Astrocyte (in vitro differentiated cells and primary cell): ENCODE measurements around the gene PGD. TPM values are rescaled to one million over a fixed set of nuclear protein-coding genes. Genes with fewer than 3 reads are reported as not detected.

Experiments used
- DNase-seq: peaks from one replicate; pipeline ENCODE4 v3.0.0-alpha.2; 2010; ENCODE audit warnings: low read depth
- FAIRE-seq: peaks from 2 replicates; lab custom pipeline; 2011; peaks lifted over from hg19 to GRCh38; lab: Jason Lieb, UNC
- H2AFZ ChIP-seq: 2 replicates; pipeline ENCODE4 v1.6.0; 2012; ENCODE audit warnings: low read depth, low read length, inconsistent platforms
- H3K27ac ChIP-seq: 2 replicates; pipeline ENCODE4 v1.5.1; 2011; ENCODE audit warnings: low read depth, low read length, inconsistent platforms
- H3K27me3 ChIP-seq: 2 replicates; pipeline ENCODE4 v1.6.0; 2011; ENCODE audit warnings: low read length, inconsistent platforms; ENCODE audit not compliant: insufficient read depth
- H3K36me3 ChIP-seq: 2 replicates; pipeline ENCODE4 v1.5.1; 2011; ENCODE audit warnings: low read length, inconsistent platforms; ENCODE audit not compliant: insufficient read depth
- H3K4me1 ChIP-seq: 2 replicates; pipeline ENCODE4 v1.5.1; 2011; ENCODE audit warnings: low read length, inconsistent platforms; ENCODE audit not compliant: insufficient read depth
- H3K4me2 ChIP-seq: 2 replicates; pipeline ENCODE4 v1.6.0; 2012; ENCODE audit warnings: low read length, inconsistent platforms
- H3K4me3 ChIP-seq: 2 replicates; pipeline ENCODE4 v1.5.1; 2011; ENCODE audit warnings: low read depth, mild to moderate bottlenecking, low read length, inconsistent platforms; ENCODE audit not compliant: insufficient read depth
- H3K79me2 ChIP-seq: 2 replicates; pipeline ENCODE4 v1.6.0; 2012; ENCODE audit warnings: mild to moderate bottlenecking, low read length, inconsistent platforms; ENCODE audit not compliant: insufficient read depth
- H3K9ac ChIP-seq: 2 replicates; pipeline ENCODE4 v1.6.0; 2012; ENCODE audit warnings: mild to moderate bottlenecking, low read length, inconsistent platforms
- H3K9me3 ChIP-seq: 2 replicates; pipeline ENCODE4 v1.5.1; 2012; ENCODE audit warnings: low read depth, mild to moderate bottlenecking, low read length, inconsistent platforms; ENCODE audit not compliant: insufficient read depth
- H4K20me1 ChIP-seq: 2 replicates; pipeline ENCODE4 v1.6.0; 2012; ENCODE audit warnings: low read length, inconsistent platforms; ENCODE audit not compliant: insufficient read depth
- H3K27ac Mint-ChIP-seq: one replicate; pipeline ENCODE4 v1.8.0; 2021; ENCODE audit warnings: mild to moderate bottlenecking, mixed read lengths; ENCODE audit not compliant: unreplicated experiment
- H3K27me3 Mint-ChIP-seq: one replicate; pipeline ENCODE4 v1.8.0; 2021; ENCODE audit warnings: low read depth, mixed read lengths; ENCODE audit not compliant: unreplicated experiment
- H3K36me3 Mint-ChIP-seq: one replicate; pipeline ENCODE4 v1.8.0; 2021; ENCODE audit warnings: low read depth, mixed read lengths; ENCODE audit not compliant: unreplicated experiment
- H3K4me1 Mint-ChIP-seq: one replicate; pipeline ENCODE4 v1.8.0; 2021; ENCODE audit warnings: low read depth, mixed read lengths; ENCODE audit not compliant: unreplicated experiment
- H3K4me3 Mint-ChIP-seq: one replicate; pipeline ENCODE4 v1.8.0; 2021; ENCODE audit warnings: mild to moderate bottlenecking, moderate library complexity, mixed read lengths; ENCODE audit not compliant: unreplicated experiment
- H3K9me3 Mint-ChIP-seq: one replicate; pipeline ENCODE4 v1.8.0; 2021; ENCODE audit warnings: mild to moderate bottlenecking, mixed read lengths; ENCODE audit not compliant: unreplicated experiment
- CTCF ChIP-seq: IDR thresholded peaks from 2 replicates; pipeline ENCODE4 v1.5.1; 2011; ENCODE audit warnings: low read depth, mild to moderate bottlenecking, inconsistent platforms, low read length, moderate library complexity; ENCODE audit not compliant: insufficient read depth
- EZH2 ChIP-seq: IDR thresholded peaks from 2 replicates; pipeline ENCODE4 v1.6.1; 2012; ENCODE audit warnings: mild to moderate bottlenecking, low read length, inconsistent platforms; ENCODE audit not compliant: insufficient read depth
- total RNA-seq: library from RNA; stranded (reverse); gene quantifications from 2 replicates; pipeline ENCODE4 v1.2.1, GENCODE V29; 2021

The PGD gene
- total RNA-seq, 1 donor from 2014 or later = 224 TPM

- no peaks in the 10 kb centered on the region for H3K9me3 ChIP-seq
- H3K79me2 ChIP-seq = no peaks in the 10 kb centered on the region
- DNase-seq = no peak
- Mint-ChIP-seq H3K4me1 (peaks cover 8% of the 10 kb centered on the region), H3K9me3 (no peaks in the 10 kb centered on the region), H3K27ac (peak overlapping the region; percentile 1), H3K27me3 (no peaks in the 10 kb centered on the region), H3K4me3 (no peak overlapping the region), H3K36me3 (peaks cover 1% of the 10 kb centered on the region)
- no peaks in the 10 kb centered on the region for H3K27me3 ChIP-seq
- no peak overlapping the region for H3K9ac ChIP-seq
- no peaks in the 10 kb centered on the region for H3K36me3 ChIP-seq
- TF ChIP-seq EZH2 = no peak
- no peak for TF ChIP-seq CTCF
- no peak for FAIRE-seq
- no peak overlapping the region for H2AFZ ChIP-seq
- no peak overlapping the region for H3K27ac ChIP-seq
- no peaks in the 10 kb centered on the region for H4K20me1 ChIP-seq
- no peak overlapping the region for H3K4me3 ChIP-seq
- no peaks in the 10 kb centered on the region for H3K4me1 ChIP-seq
- H3K4me2 ChIP-seq = no peak overlapping the region
These were observed 39.9 kb downstream of the PGD start for GRCh38 chr1:10438677-10439163.

- no peak overlapping the region for H3K9ac ChIP-seq
- no peak overlapping the region for H3K4me3 Mint-ChIP-seq
- no peak overlapping the region for H3K27ac Mint-ChIP-seq
- no peaks in the 10 kb centered on the region for H3K27me3 Mint-ChIP-seq
- DNase-seq = no peak
- H4K20me1 ChIP-seq = no peaks in the 10 kb centered on the region
- H3K9me3 Mint-ChIP-seq = no peaks in the 10 kb centered on the region
- H3K4me3 ChIP-seq = no peak overlapping the region
- TF ChIP-seq EZH2 = no peak
- no peak for TF ChIP-seq CTCF
- peaks cover 8% of the 10 kb centered on the region for H3K4me1 Mint-ChIP-seq
- H3K36me3 Mint-ChIP-seq = peaks cover 1% of the 10 kb centered on the region
- no peak for FAIRE-seq
- no peaks in the 10 kb centered on the region for H3K79me2 ChIP-seq
- H3K9me3 ChIP-seq = no peaks in the 10 kb centered on the region
- no peak overlapping the region for H3K4me2 ChIP-seq
- no peak overlapping the region for H2AFZ ChIP-seq
- no peaks in the 10 kb centered on the region for H3K4me1 ChIP-seq
- no peaks in the 10 kb centered on the region for H3K36me3 ChIP-seq
- no peaks in the 10 kb centered on the region for H3K27me3 ChIP-seq
- no peak overlapping the region for H3K27ac ChIP-seq
These were observed 41.4 kb downstream of the PGD start for GRCh38 chr1:10440305-10440704.

- no peaks in the 10 kb centered on the region for H3K79me2 ChIP-seq
- no peak overlapping the region for H3K27ac Mint-ChIP-seq
These were observed 41.9 kb downstream of the PGD start for GRCh38 chr1:10440794-10441193.

More at GRCh38 chr1:10440794-10441193, 41.9 kb downstream of the PGD start:
- peaks cover 1% of the 10 kb centered on the region for H3K36me3 Mint-ChIP-seq
- no peaks in the 10 kb centered on the region for H3K4me1 ChIP-seq
- no peak overlapping the region for H3K27ac ChIP-seq
- no peak overlapping the region for H3K9ac ChIP-seq
- H4K20me1 ChIP-seq = no peaks in the 10 kb centered on the region
- H3K9me3 Mint-ChIP-seq = no peaks in the 10 kb centered on the region
- no peaks in the 10 kb centered on the region for H3K27me3 ChIP-seq
- FAIRE-seq = no peak
- no peak for DNase-seq
- no peak overlapping the region for H3K4me3 ChIP-seq
- H3K9me3 ChIP-seq = no peaks in the 10 kb centered on the region
- no peak overlapping the region for H3K4me3 Mint-ChIP-seq
- no peak for TF ChIP-seq EZH2
- no peak for TF ChIP-seq CTCF
- H3K36me3 ChIP-seq = no peaks in the 10 kb centered on the region
- H3K27me3 Mint-ChIP-seq = no peaks in the 10 kb centered on the region
- peaks cover 8% of the 10 kb centered on the region for H3K4me1 Mint-ChIP-seq
- H2AFZ ChIP-seq = no peak overlapping the region
- no peak overlapping the region for H3K4me2 ChIP-seq
